ENCODE measurements around the gene SLC10A7.

Gene SLC10A7

GRCh38 chr4:146229406-146229805 is 292.3 kb downstream of the SLC10A7 start:
- in situ Hi-C loops (cut with MboI; ENCODE audit: low sequenced_read_pairs) = no loop called here

- in situ Hi-C loops (cut with MboI; ENCODE audit: low sequenced_read_pairs) = no loop called here
Measured at GRCh38 chr4:146224326-146224966, 297.3 kb downstream of the SLC10A7 start.

GRCh38 chr4:146222313-146222712 is 299.4 kb downstream of the SLC10A7 start:
- in situ Hi-C loops (cut with MboI; ENCODE audit: low sequenced_read_pairs) = no loop called here

GRCh38 chr4:146214238-146214637 is 307.5 kb downstream of the SLC10A7 start, which contains the start of gene REELD1:
REELD1 (plus strand) TSS chr4:146214538; CDS start chr4:146216953, 2,415 bp downstream.
- in situ Hi-C loops (cut with MboI; ENCODE audit: low sequenced_read_pairs) = no loop called here

GRCh38 chr4:146212781-146213180 is 309.0 kb downstream of the SLC10A7 start:
- in situ Hi-C loops (cut with MboI; ENCODE audit: low sequenced_read_pairs) = no loop called here

- in situ Hi-C loops (cut with MboI; ENCODE audit: low sequenced_read_pairs) = no loop called here
Measured at GRCh38 chr4:146211440-146211839, 310.3 kb downstream of the SLC10A7 start.

- in situ Hi-C loops (cut with MboI; ENCODE audit: low sequenced_read_pairs) = no loop called here
Measured at GRCh38 chr4:146210890-146211289, 310.9 kb downstream of the SLC10A7 start.

- in situ Hi-C loops (cut with MboI; ENCODE audit: low sequenced_read_pairs) = no loop called here
Measured at GRCh38 chr4:146207410-146207809, 314.3 kb downstream of the SLC10A7 start.

Data from HL-60/S4 treated with phorbol 12-myristate 13-acetate at 8.2 ng/mL for 4 days and 3 days (cell line).